Right lobe of liver (tissue), 4 donors: ENCODE results near the gene RLF.

Experiments
- POLR2A ChIP-seq: fragments of 450-650 bp; IDR thresholded peaks from one replicate; pipeline ENCODE4 v1.6.1; 2017; ENCODE audit warnings: antibody characterized with exemption, mild to moderate bottlenecking
- TF ChIP-seq, protein P1 (sequence below), 4 donors: fragments of 200-600 bp in 3 of 4; fragments of 450-650 bp in 1 of 4; IDR thresholded peaks; one replicate each; pipeline versions ENCODE4 v1.5.1 to v1.8.0; 2016 to 2022; ENCODE audit warnings: antibody characterized with exemption in 4 of 4, mild to moderate bottlenecking in 2 of 4
- donor health status: DM: no; HTN: no; CAD: no.
- donor health status: DM: no; HTN: no; CAD: no.
- donor health status: DM: no; HTN: yes; CAD: no.

DNA sequence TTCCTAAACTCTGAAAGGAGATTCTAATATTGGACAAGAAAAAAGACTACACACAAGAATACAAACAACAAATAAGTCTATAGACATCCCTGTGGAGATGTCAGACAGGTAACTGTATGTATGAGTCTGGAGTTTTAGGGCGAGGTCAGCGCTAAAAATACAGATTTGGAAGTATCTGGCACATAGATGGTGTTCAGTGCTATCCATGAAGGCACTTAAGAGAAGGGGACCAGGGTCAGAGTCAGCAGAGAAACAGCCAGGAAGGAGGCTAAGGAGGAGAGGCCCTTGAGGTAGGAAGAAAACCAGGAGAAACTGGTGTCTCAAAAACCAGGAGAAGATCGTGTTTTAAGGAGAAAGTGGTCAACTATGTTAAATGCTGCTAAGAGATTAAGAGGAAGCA lies 114.9 kb downstream of the RLF start:
- TF ChIP-seq, protein P1, sequence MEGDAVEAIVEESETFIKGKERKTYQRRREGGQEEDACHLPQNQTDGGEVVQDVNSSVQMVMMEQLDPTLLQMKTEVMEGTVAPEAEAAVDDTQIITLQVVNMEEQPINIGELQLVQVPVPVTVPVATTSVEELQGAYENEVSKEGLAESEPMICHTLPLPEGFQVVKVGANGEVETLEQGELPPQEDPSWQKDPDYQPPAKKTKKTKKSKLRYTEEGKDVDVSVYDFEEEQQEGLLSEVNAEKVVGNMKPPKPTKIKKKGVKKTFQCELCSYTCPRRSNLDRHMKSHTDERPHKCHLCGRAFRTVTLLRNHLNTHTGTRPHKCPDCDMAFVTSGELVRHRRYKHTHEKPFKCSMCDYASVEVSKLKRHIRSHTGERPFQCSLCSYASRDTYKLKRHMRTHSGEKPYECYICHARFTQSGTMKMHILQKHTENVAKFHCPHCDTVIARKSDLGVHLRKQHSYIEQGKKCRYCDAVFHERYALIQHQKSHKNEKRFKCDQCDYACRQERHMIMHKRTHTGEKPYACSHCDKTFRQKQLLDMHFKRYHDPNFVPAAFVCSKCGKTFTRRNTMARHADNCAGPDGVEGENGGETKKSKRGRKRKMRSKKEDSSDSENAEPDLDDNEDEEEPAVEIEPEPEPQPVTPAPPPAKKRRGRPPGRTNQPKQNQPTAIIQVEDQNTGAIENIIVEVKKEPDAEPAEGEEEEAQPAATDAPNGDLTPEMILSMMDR (IDR thresholded peaks at IDR 0.05), result no peak
- no peak for TF ChIP-seq POLR2A
